ENCODE data around the gene KCTD1.

- TF ChIP-seq CTCF (IDR thresholded peaks at IDR 0.05; ENCODE audit: low read depth, low read length) (no peak), EZH2phosphoT487 (IDR thresholded peaks at IDR 0.05; ENCODE audit: low read depth) (no peak)
Measured at GRCh38 chr18:26422472-26423162, 125.7 kb downstream of the KCTD1 start.
